Spleen (tissue), 11 donors: ENCODE data around the gene UGT1A5. TPM values are rescaled to one million over a fixed set of nuclear protein-coding genes. Genes with fewer than 3 reads are reported as not detected.

Source experiments
- DNase-seq: peaks from one replicate; pipeline ENCODE4 v3.0.0-alpha.2; 2020
- H3K27ac ChIP-seq, 8 donors: fragments of 200-600 bp; sonication (generic) in 7 of 8; 1 replicate in 4 of 8; 2 replicates in 4 of 8; pipeline versions ENCODE4 v1.5.0 to v1.8.0; 2016 to 2021; ENCODE audit warnings: inconsistent platforms in 4 of 8, mild to moderate bottlenecking in 4 of 8, moderate library complexity in 1 of 8
- H3K27me3 ChIP-seq, 7 donors: fragments of 200-600 bp; sonication (generic) in 6 of 7; replicated peaks in 1 of 7; 1 replicate in 4 of 7; 2 replicates in 3 of 7; pipeline versions ENCODE4 v1.5.0 to v1.8.0; 2016 to 2021; ENCODE audit warnings: inconsistent platforms in 3 of 7, mild to moderate bottlenecking in 1 of 7
- H3K36me3 ChIP-seq, 6 donors: fragments of 200-600 bp; sonication (generic) in 5 of 6; 1 replicate in 4 of 6; 2 replicates in 2 of 6; pipeline versions ENCODE4 v1.5.0 to v1.8.0; 2016 to 2021; ENCODE audit warnings: inconsistent platforms in 2 of 6
- H3K4me1 ChIP-seq, 6 donors: fragments of 200-600 bp; sonication (generic) in 5 of 6; 1 replicate in 3 of 6; 2 replicates in 3 of 6; pipeline versions ENCODE4 v1.5.0 to v1.8.0; 2016 to 2021; ENCODE audit warnings: inconsistent platforms in 3 of 6
- H3K4me3 ChIP-seq, 8 donors: fragments of 200-600 bp; sonication (generic) in 7 of 8; 1 replicate in 4 of 8; 2 replicates in 4 of 8; pipeline versions ENCODE4 v1.5.0 to v1.8.0; 2016 to 2021; ENCODE audit warnings: inconsistent platforms in 4 of 8, mild to moderate bottlenecking in 4 of 8, moderate library complexity in 2 of 8
- H3K9me3 ChIP-seq, 8 donors: fragments of 200-600 bp; sonication (generic) in 7 of 8; 1 replicate in 4 of 8; 2 replicates in 4 of 8; pipeline versions ENCODE4 v1.5.0 to v1.8.0; 2016 to 2021; ENCODE audit warnings: inconsistent platforms in 4 of 8
- POLR2A ChIP-seq, 3 donors: fragments of 450-650 bp; IDR thresholded peaks; one replicate each; pipeline ENCODE4 v1.5.1; 2017; ENCODE audit warnings: antibody characterized with exemption in 3 of 3, mild to moderate bottlenecking in 1 of 3
- POLR2AphosphoS5 ChIP-seq, 3 donors: sonication (generic); formaldehyde crosslinking; IDR thresholded peaks; one replicate each; pipeline ENCODE4 v1.5.1; 2017; ENCODE audit warnings: antibody characterized with exemption in 3 of 3
- WGBS, 5 donors: extraction: QIAGEN DNeasy Blood & Tissue Kit in 3 of 5; methylation state at CpG; one replicate each; pipeline versions ENCODE4 v1.1.5 to v1.1.7; 2013 to 2018; 5-methylcytosine and 5-hydroxymethylcytosine counted together
- intact Hi-C: fragments of 100-400 bp; cut with DNase I; formaldehyde crosslinking; loops from one replicate; pipeline ENCODE4 v1.15.0; 2023; ENCODE audit warnings: low total_unique reads
- polyA plus RNA-seq, 3 donors: library from polyadenylated mRNA; stranded (reverse); fragments of 200-250 nt; gene quantifications; one replicate each; pipeline ENCODE4 v1.2.1, GENCODE V29; 2013
- total RNA-seq, 7 donors: library from RNA; depleted of rRNA in 3 of 7; stranded (reverse); fragments of >200 nt in 3 of 7; fragmentation: NEBNext Ultra II Directional in 4 of 7; extraction: Animal tissue kit (Norgen Biotek cat#: 25700) in 4 of 7; gene quantifications; one replicate each; pipeline versions ENCODE4 v1.1.0 to v1.2.1, GENCODE V29; 2016 to 2021
- TF ChIP-seq, protein P1 (sequence below), 11 experiments: fragments of 200-600 bp in 7 of 11; fragments of 450-650 bp in 4 of 11; sonication (generic) in 4 of 11; IDR thresholded peaks in 8 of 11; conservative IDR thresholded peaks in 3 of 11; 1 replicate in 7 of 11; 2 replicates in 4 of 11; pipeline versions ENCODE4 v1.4.0 to v1.8.0; 2016 to 2021; ENCODE audit warnings: antibody characterized with exemption in 11 of 11, inconsistent platforms in 4 of 11, mild to moderate bottlenecking in 1 of 11
- donor health status: healthy with polysubstance abuse.
- donor health status: DM: no; HTN: no; CAD: no; lungs with moderate emphysema.
- donor health status: DM: no; HTN: no; CAD: no.
- donor health status: Bipolar disorder and iron deficiency.
- donor health status: healthy.
- donor health status: DM: no; HTN: no; CAD: no.
- donor health status: DM: yes; HTN: yes; CAD: no.

Gene UGT1A5
- total and polyA plus RNA-seq, 10 donors: not detected

- Histone ChIP-seq H3K36me3 (no peaks in the 10 kb centered on the region), H3K27ac (no peak overlapping the region), H3K9me3 (no peaks in the 10 kb centered on the region), H3K4me1 (no peaks in the 10 kb centered on the region), H3K4me3 (no peak overlapping the region), H3K27me3 (peaks cover 0 to 29% (median 0%) of the 10 kb centered on the region in 7 donors)
- no peak for TF ChIP-seq POLR2A (IDR thresholded peaks at IDR 0.05)
- TF ChIP-seq, protein P1, sequence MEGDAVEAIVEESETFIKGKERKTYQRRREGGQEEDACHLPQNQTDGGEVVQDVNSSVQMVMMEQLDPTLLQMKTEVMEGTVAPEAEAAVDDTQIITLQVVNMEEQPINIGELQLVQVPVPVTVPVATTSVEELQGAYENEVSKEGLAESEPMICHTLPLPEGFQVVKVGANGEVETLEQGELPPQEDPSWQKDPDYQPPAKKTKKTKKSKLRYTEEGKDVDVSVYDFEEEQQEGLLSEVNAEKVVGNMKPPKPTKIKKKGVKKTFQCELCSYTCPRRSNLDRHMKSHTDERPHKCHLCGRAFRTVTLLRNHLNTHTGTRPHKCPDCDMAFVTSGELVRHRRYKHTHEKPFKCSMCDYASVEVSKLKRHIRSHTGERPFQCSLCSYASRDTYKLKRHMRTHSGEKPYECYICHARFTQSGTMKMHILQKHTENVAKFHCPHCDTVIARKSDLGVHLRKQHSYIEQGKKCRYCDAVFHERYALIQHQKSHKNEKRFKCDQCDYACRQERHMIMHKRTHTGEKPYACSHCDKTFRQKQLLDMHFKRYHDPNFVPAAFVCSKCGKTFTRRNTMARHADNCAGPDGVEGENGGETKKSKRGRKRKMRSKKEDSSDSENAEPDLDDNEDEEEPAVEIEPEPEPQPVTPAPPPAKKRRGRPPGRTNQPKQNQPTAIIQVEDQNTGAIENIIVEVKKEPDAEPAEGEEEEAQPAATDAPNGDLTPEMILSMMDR (IDR thresholded peaks at IDR 0.05 in 8 of 11, conservative IDR thresholded peaks at IDR 0.05 in 3 of 11): no peak
- no peak for TF ChIP-seq POLR2AphosphoS5 (IDR thresholded peaks at IDR 0.05)
- intact Hi-C loops: no loop called here
- WGBS, 5 donors: 74 to 81% (median 80%) methylated on average over 4 of the region's 4 CpGs
- DNase-seq: no peak
Observed at GRCh38 chr2:233766416-233766815, 53.7 kb downstream of the UGT1A5 start.

DNA sequence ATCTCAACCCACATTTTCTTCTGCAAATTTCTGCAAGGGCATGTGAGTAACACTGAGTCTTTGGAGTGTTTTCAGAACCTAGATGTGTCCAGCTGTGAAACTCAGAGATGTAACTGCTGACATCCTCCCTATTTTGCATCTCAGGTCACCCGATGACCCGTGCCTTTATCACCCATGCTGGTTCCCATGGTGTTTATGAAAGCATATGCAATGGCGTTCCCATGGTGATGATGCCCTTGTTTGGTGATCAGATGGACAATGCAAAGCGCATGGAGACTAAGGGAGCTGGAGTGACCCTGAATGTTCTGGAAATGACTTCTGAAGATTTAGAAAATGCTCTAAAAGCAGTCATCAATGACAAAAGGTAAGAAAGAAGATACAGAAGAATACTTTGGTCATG, 55.4 kb downstream of the UGT1A5 start:
- no peak for DNase-seq
- Histone ChIP-seq H3K4me1 (no peaks in the 10 kb centered on the region), H3K27ac (no peak overlapping the region), H3K9me3 (no peaks in the 10 kb centered on the region), H3K36me3 (no peaks in the 10 kb centered on the region), H3K27me3 (peaks cover 0 to 29% (median 0%) of the 10 kb centered on the region in 7 donors), H3K4me3 (no peak overlapping the region)
- WGBS, 5 donors: 73 to 82% (median 76%) methylated on average over 4 of the region's 4 CpGs
- TF ChIP-seq POLR2AphosphoS5 (IDR thresholded peaks at IDR 0.05) (no peak), POLR2A (IDR thresholded peaks at IDR 0.05) (no peak)
- TF ChIP-seq, protein P1 (IDR thresholded peaks at IDR 0.05 in 8 of 11, conservative IDR thresholded peaks at IDR 0.05 in 3 of 11): no peak
- intact Hi-C loops: no loop called here

- H3K9me3 ChIP-seq: no peaks in the 10 kb centered on the region
- peaks cover 0 to 24% (median 0%) of the 10 kb centered on the region in 7 donors for H3K27me3 ChIP-seq
- H3K4me3 ChIP-seq: no peak overlapping the region
- H3K27ac ChIP-seq: no peak overlapping the region
- intact Hi-C loops: no loop called here
- no peak for TF ChIP-seq POLR2AphosphoS5 (IDR thresholded peaks at IDR 0.05)
- WGBS, 5 donors: 88 to 93% (median 92%) methylated on average over 9 of the region's 9 CpGs
- DNase-seq: no peak
- no peaks in the 10 kb centered on the region for H3K4me1 ChIP-seq
- no peaks in the 10 kb centered on the region for H3K36me3 ChIP-seq
Observed at GRCh38 chr2:233769260-233769659, 56.6 kb downstream of the UGT1A5 start.

DNA sequence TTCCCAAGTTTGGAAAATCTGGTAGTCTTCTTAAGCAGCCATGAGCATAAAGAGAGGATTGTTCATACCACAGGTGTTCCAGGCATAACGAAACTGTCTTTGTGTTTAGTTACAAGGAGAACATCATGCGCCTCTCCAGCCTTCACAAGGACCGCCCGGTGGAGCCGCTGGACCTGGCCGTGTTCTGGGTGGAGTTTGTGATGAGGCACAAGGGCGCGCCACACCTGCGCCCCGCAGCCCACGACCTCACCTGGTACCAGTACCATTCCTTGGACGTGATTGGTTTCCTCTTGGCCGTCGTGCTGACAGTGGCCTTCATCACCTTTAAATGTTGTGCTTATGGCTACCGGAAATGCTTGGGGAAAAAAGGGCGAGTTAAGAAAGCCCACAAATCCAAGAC, 59.4 kb downstream of the UGT1A5 start:
- H3K4me1 ChIP-seq: no peaks in the 10 kb centered on the region
- H3K4me3 ChIP-seq: no peak overlapping the region
- 85 to 93% (median 88%) methylated on average over 11 to 16 of the region's 16 CpGs for WGBS, 5 donors
- intact Hi-C loops: no loop called here
- H3K27me3 ChIP-seq: peaks cover 0 to 14% (median 0%) of the 10 kb centered on the region in 7 donors
- no peak overlapping the region for H3K27ac ChIP-seq
- no peaks in the 10 kb centered on the region for H3K36me3 ChIP-seq
- DNase-seq: no peak
- TF ChIP-seq POLR2A (IDR thresholded peaks at IDR 0.05) (no peak), POLR2AphosphoS5 (IDR thresholded peaks at IDR 0.05) (no peak)
- TF ChIP-seq, protein P1 (IDR thresholded peaks at IDR 0.05 in 8 of 11, conservative IDR thresholded peaks at IDR 0.05 in 3 of 11): no peak
- peaks cover 0 to 22% (median 12%) of the 10 kb centered on the region in 8 donors for H3K9me3 ChIP-seq

GRCh38 chr2:233772583-233772982, 59.9 kb downstream of the UGT1A5 start:
- Histone ChIP-seq H3K27ac (no peak overlapping the region), H3K36me3 (no peaks in the 10 kb centered on the region), H3K9me3 (peaks cover 0 to 26% (median 12%) of the 10 kb centered on the region in 8 donors), H3K4me1 (no peaks in the 10 kb centered on the region), H3K4me3 (no peak overlapping the region), H3K27me3 (peaks cover 0 to 10% (median 0%) of the 10 kb centered on the region in 7 donors)
- no peak for DNase-seq
- intact Hi-C loops: no loop called here
- WGBS, 5 donors: 68 to 84% (median 73%) methylated on average over 4 to 5 of the region's 5 CpGs
- TF ChIP-seq POLR2A (IDR thresholded peaks at IDR 0.05) (no peak), POLR2AphosphoS5 (IDR thresholded peaks at IDR 0.05) (no peak)
- TF ChIP-seq, protein P1 (IDR thresholded peaks at IDR 0.05 in 8 of 11, conservative IDR thresholded peaks at IDR 0.05 in 3 of 11): no peak
